SK-N-SH (cell line): ENCODE results near the gene SFRP5. TPM values are rescaled to one million over a fixed set of nuclear protein-coding genes. Genes with fewer than 3 reads are reported as not detected.
A peak's percentile ranks its signal among the peaks of the same experiment; 100 is the strongest.

Experiments used
- CTCF ChIA-PET: fragments of 300-600, 350-600 bp; formaldehyde crosslinking; extraction: SDS; loops from one replicate; lab custom pipeline; 2021; lab: Yijun Ruan, JAX
- POLR2A ChIA-PET: fragments of 350-600 bp; sonication (Branson Sonifier 250); formaldehyde crosslinking; extraction: SDS; loops from one replicate; lab custom pipeline; 2020; ENCODE audit warnings: antibody characterized with exemption, inconsistent platforms; lab: Yijun Ruan, JAX
- DNase-seq: peaks from one replicate; pipeline ENCODE4 v3.0.0; 2012
- H2AFZ ChIP-seq: fragments of 200-600 bp; sonication (generic); 2 replicates; pipeline ENCODE4 v1.8.1; 2016; ENCODE audit warnings: antibody characterized with exemption, mild to moderate bottlenecking, low read depth
- H3F3A ChIP-seq: fragments of 200-600 bp; sonication (generic); replicated peaks from 2 replicates; pipeline ENCODE3; 2016; ENCODE audit warnings: antibody characterized with exemption, mild to moderate bottlenecking; ENCODE audit not compliant: insufficient read depth
- H3K27ac ChIP-seq, 2 experiments: fragments of 200-500 bp in 1 of 2; fragments of 200-600 bp in 1 of 2; sonication (Bioruptor generic) in 1 of 2; sonication (generic), shearing (Covaris generic) in 1 of 2; 2 replicates each; pipeline versions ENCODE4 v1.5.1 to v1.6.1; 2014 to 2016; ENCODE audit warnings: low read depth in 2 of 2, inconsistent platforms in 1 of 2, low read length in 1 of 2, mild to moderate bottlenecking in 1 of 2, mixed read lengths in 1 of 2
- H3K27me3 ChIP-seq: fragments of 200-600 bp; sonication (generic), shearing (Covaris generic); 2 replicates; pipeline ENCODE4 v1.6.1; 2016; ENCODE audit warnings: mixed run types; ENCODE audit not compliant: insufficient read depth
- H3K36me3 ChIP-seq, 2 experiments: fragments of 200-500 bp in 1 of 2; fragments of 200-600 bp in 1 of 2; sonication (Bioruptor generic) in 1 of 2; sonication (generic) in 1 of 2; replicated peaks in 1 of 2; 2 replicates each; pipeline versions ENCODE3 to v1.5.1; 2014 to 2016; ENCODE audit warnings: low read length in 1 of 2, mild to moderate bottlenecking in 1 of 2; ENCODE audit not compliant: insufficient read depth in 2 of 2, control insufficient read depth in 1 of 2
- H3K4me1 ChIP-seq, 2 experiments: fragments of 200-500 bp in 1 of 2; fragments of 200-600 bp in 1 of 2; sonication (Bioruptor generic) in 1 of 2; sonication (generic), shearing (Covaris generic) in 1 of 2; 2 replicates each; pipeline versions ENCODE4 v1.5.1 to v1.6.1; 2014 to 2016; ENCODE audit warnings: low read depth in 1 of 2, low read length in 1 of 2, mixed run types in 1 of 2; ENCODE audit not compliant: insufficient read depth in 2 of 2, control insufficient read depth in 1 of 2
- H3K4me2 ChIP-seq: fragments of 200-600 bp; sonication (generic), shearing (Covaris generic); 2 replicates; pipeline ENCODE4 v1.6.1; 2017; ENCODE audit warnings: mixed run types
- H3K4me3 ChIP-seq, 2 experiments: fragments of 200-500 bp in 1 of 2; fragments of 200-600 bp in 1 of 2; sonication (Bioruptor generic) in 1 of 2; sonication (generic), shearing (Covaris generic) in 1 of 2; 2 replicates each; pipeline versions ENCODE4 v1.5.1 to v1.8.1; 2014 to 2016; ENCODE audit warnings: low read depth in 2 of 2, inconsistent platforms in 1 of 2, low read length in 1 of 2, mild to moderate bottlenecking in 1 of 2, mixed read lengths in 1 of 2, moderate library complexity in 1 of 2
- H3K79me2 ChIP-seq: fragments of 200-600 bp; sonication (generic); 2 replicates; pipeline ENCODE4 v1.8.1; 2017; ENCODE audit warnings: mild to moderate bottlenecking; ENCODE audit not compliant: insufficient read depth
- H3K9ac ChIP-seq: fragments of 200-600 bp; sonication (generic); 2 replicates; pipeline ENCODE4 v1.6.1; 2017; ENCODE audit warnings: mixed run types
- H3K9me2 ChIP-seq: fragments of 200-600 bp; sonication (generic); 2 replicates; pipeline ENCODE4 v1.6.1; 2017; ENCODE audit warnings: mixed run types
- H3K9me3 ChIP-seq: fragments of 200-600 bp; sonication (generic); 2 replicates; pipeline ENCODE4 v1.6.1; 2017; ENCODE audit warnings: mixed run types, mild to moderate bottlenecking, moderate library complexity
- H4K20me1 ChIP-seq: fragments of 200-600 bp; sonication (generic); 2 replicates; pipeline ENCODE4 v1.6.1; 2017; ENCODE audit warnings: mild to moderate bottlenecking, mixed run types; ENCODE audit not compliant: insufficient read depth
- CHD2 ChIP-seq: fragments of 150-350 bp; IDR thresholded peaks from 2 replicates; pipeline ENCODE4 v1.6.1; 2018; ENCODE audit warnings: low read length; ENCODE audit not compliant: partially characterized antibody
- EP300 ChIP-seq, 2 experiments: IDR thresholded peaks; 2 replicates each; pipeline versions ENCODE4 v1.4.0 to v1.6.1; 2012; ENCODE audit warnings: borderline replicate concordance in 1 of 2, low read depth in 1 of 2, low read length in 1 of 2
- FOXJ3 ChIP-seq: sonication (generic); formaldehyde crosslinking; IDR thresholded peaks from 2 replicates; pipeline ENCODE4 v1.5.1; 2020; ENCODE audit warnings: mild to moderate bottlenecking, missing genetic modification reagents
- GABPA ChIP-seq: IDR thresholded peaks from 2 replicates; pipeline ENCODE4 v1.4.0; 2012; ENCODE audit warnings: low read depth, mild to moderate bottlenecking
- GATA2 ChIP-seq: sonication (generic); formaldehyde crosslinking; IDR thresholded peaks from 2 replicates; pipeline ENCODE4 v1.5.0; 2020; ENCODE audit warnings: mild to moderate bottlenecking, missing genetic modification reagents
- MXI1 ChIP-seq: IDR thresholded peaks from 2 replicates; pipeline ENCODE4 v1.6.1; 2012; ENCODE audit warnings: mild to moderate bottlenecking, low read depth, low read length, improper control_type of control experiment
- NRF1 ChIP-seq: IDR thresholded peaks from 2 replicates; pipeline ENCODE4 v1.6.1; 2012; ENCODE audit warnings: low read depth, mild to moderate bottlenecking, low read length
- PBX3 ChIP-seq: IDR thresholded peaks from 2 replicates; pipeline ENCODE4; 2012
- RCOR1 ChIP-seq: fragments of 150-350 bp; IDR thresholded peaks from 2 replicates; pipeline ENCODE4 v1.6.1; 2017; ENCODE audit warnings: antibody characterized with exemption, low read length
- REST ChIP-seq: IDR thresholded peaks from 2 replicates; pipeline ENCODE4 v1.6.1; 2012; ENCODE audit warnings: mild to moderate bottlenecking, low read depth, low read length, moderate library complexity
- SIN3A ChIP-seq: IDR thresholded peaks from 2 replicates; pipeline ENCODE4 v1.6.1; 2012; ENCODE audit warnings: low read depth, mild to moderate bottlenecking, low read length, moderate library complexity, borderline replicate concordance
- TAF1 ChIP-seq: IDR thresholded peaks from 2 replicates; pipeline ENCODE4 v1.6.1; 2012; ENCODE audit warnings: low read depth, mild to moderate bottlenecking, low read length, moderate library complexity, borderline replicate concordance
- TEAD4 ChIP-seq: IDR thresholded peaks from 2 replicates; pipeline ENCODE4 v1.4.0; 2012; ENCODE audit warnings: mild to moderate bottlenecking, borderline replicate concordance; ENCODE audit not compliant: insufficient read depth
- USF2 ChIP-seq: fragments of 150-350 bp; IDR thresholded peaks from 2 replicates; pipeline ENCODE4 v1.6.1; 2017; ENCODE audit warnings: antibody characterized with exemption, low read length, low read depth, borderline replicate concordance
- YY1 ChIP-seq: IDR thresholded peaks from 2 replicates; pipeline ENCODE4 v1.4.0; 2012; ENCODE audit warnings: low read depth, mild to moderate bottlenecking
- ZBTB33 ChIP-seq: IDR thresholded peaks from 2 replicates; pipeline ENCODE4 v1.4.0; 2012; ENCODE audit warnings: low read depth, borderline replicate concordance
- WGBS: methylation state at CpG from one replicate; pipeline ENCODE4 v1.1.6; 2017; ENCODE audit warnings: low lambda C conversion rate; 5-methylcytosine and 5-hydroxymethylcytosine counted together
- polyA plus RNA-seq, 3 experiments: library from polyadenylated mRNA; depleted of rRNA; stranded (reverse); fragments of >200 nt; gene quantifications; 2 replicates each; pipeline ENCODE4 v1.2.3, GENCODE V29; 2012

SFRP5 gene
- polyA plus RNA-seq, 1 of the 3 experiments (the other 2 are of a cell fraction), result not detected

GRCh38 chr10:97789770-97790397, 18.1 kb upstream of the SFRP5 start (continued):
- TF ChIP-seq USF2 (no peak), RCOR1 (no peak)

GRCh38 chr10:97788552-97789442, 17.0 kb upstream of the SFRP5 start:
- ChIA-PET POLR2A (interaction anchor here (1.0 kb wide), 1 partner anchor 75 kb away, joined by 3 read pairs; the partner anchor contains the start of gene MARVELD1), CTCF (interaction anchor here (0.8 to 14.3 kb wide), 7 partner anchors 9 to 263 kb away, joined by 3 to 277 read pairs (median 3); no protein-coding TSS in a partner anchor)
- Histone ChIP-seq H3K79me2 (no peaks in the 10 kb centered on the region), H3K27me3 (no peaks in the 10 kb centered on the region), H3K27ac (peak overlapping the region in 1 of 2 experiments; percentile 65; a peak in 2 of 4 replicates), H3K9me3 (no peaks in the 10 kb centered on the region), H3K9ac (no peak overlapping the region), H3K36me3 (no peaks in the 10 kb centered on the region), H3K9me2 (no peaks in the 10 kb centered on the region), H3K4me1 (peaks cover 0 to 29% of the 10 kb centered on the region in 2 experiments; a peak in 1 of 4 replicates), H3K4me2 (no peak overlapping the region), H3F3A (no peaks in the 10 kb centered on the region), H4K20me1 (no peaks in the 10 kb centered on the region)
- 27% methylated on average over 17 of the region's 22 CpGs for WGBS
- DNase-seq, result peak; percentile 80
- TF ChIP-seq YY1, result no peak
- peak; percentile 75; the same call in 1 of the 2 replicates for TF ChIP-seq FOXJ3 (CRISPR knock-in tag)
- TF ChIP-seq PBX3, result no peak
- peak; percentile 62 for TF ChIP-seq RCOR1
- TF ChIP-seq REST, result no peak
- TF ChIP-seq NRF1, result no peak
- no peak for TF ChIP-seq SIN3A
- TF ChIP-seq ZBTB33, result no peak
- TF ChIP-seq GATA2 (CRISPR knock-in tag), result peak; percentile 99
- no peak for TF ChIP-seq GABPA
- no peak for TF ChIP-seq TEAD4
- peak; percentile 36; the same call in 1 of the 2 replicates for TF ChIP-seq MXI1
- peak; percentile 86 for TF ChIP-seq CHD2
- peak in 1 of 2 experiments; percentile 82; a peak in 2 of 4 replicates for TF ChIP-seq EP300 (IDR thresholded peaks at IDR 0.05; ENCODE audit: borderline replicate concordance in 1 of 2, low read depth in 1 of 2, low read length in 1 of 2)
- TF ChIP-seq TAF1, result no peak
- TF ChIP-seq, all 33 proteins: peak for 6
- Histone ChIP-seq H3K4me3 (peak overlapping the region in 1 of 2 experiments; percentile 2; a peak in 1 of 4 replicates), H2AFZ (no peak overlapping the region)
